Panc1 (cell line): Measurements from ENCODE around the gene STKLD1. TPM values are rescaled to one million over a fixed set of nuclear protein-coding genes. Genes with fewer than 3 reads are reported as not detected.

Experiments
- ATAC-seq: fragments of 200-7000 bp; cut with Tn5 transposase; 2 replicates; pipeline ENCODE4 v1.9.1; 2020; ENCODE audit warnings: mild to moderate bottlenecking, moderate library complexity
- BruUV-seq: library from RNA; stranded (reverse); fragments of 400-500 nt; replicated peaks from 2 replicates; lab custom pipeline; 2021; lab: Mats Ljungman, UMichigan
- CTCF ChIA-PET: fragments of 300-600 bp; sonication (Branson Sonifier 250); formaldehyde crosslinking; loops from one replicate; lab custom pipeline; 2022; ENCODE audit warnings: antibody characterized with exemption; lab: Charles Lee
- POLR2A ChIA-PET: fragments of 300-600 bp; sonication (Branson Sonifier 250); formaldehyde crosslinking; loops from one replicate; lab custom pipeline; 2022; ENCODE audit warnings: antibody characterized with exemption; lab: Charles Lee
- DNase-seq: peaks from one replicate; pipeline ENCODE4 v3.0.0-alpha.2; 2010; ENCODE audit warnings: low read depth, low spot score
- H3K27ac ChIP-seq: 2 replicates; pipeline ENCODE4 v1.5.1; 2011; ENCODE audit warnings: mild to moderate bottlenecking, low read length, inconsistent platforms
- H3K27me3 ChIP-seq: fragments of 200-500 bp; sonication (Bioruptor generic); 2 replicates; pipeline ENCODE4 v1.6.0; 2014; ENCODE audit warnings: low read length, inconsistent platforms; ENCODE audit not compliant: control insufficient read depth, insufficient read depth
- H3K36me3 ChIP-seq: fragments of 200-500 bp; sonication (Bioruptor generic); 2 replicates; pipeline ENCODE4 v1.5.1; 2014; ENCODE audit warnings: inconsistent platforms, mild to moderate bottlenecking, low read length, moderate library complexity; ENCODE audit not compliant: control insufficient read depth, insufficient read depth
- H3K4me1 ChIP-seq: 2 replicates; pipeline ENCODE4 v1.5.1; 2011; ENCODE audit warnings: inconsistent platforms, mild to moderate bottlenecking, low read length, moderate library complexity; ENCODE audit not compliant: control insufficient read depth, insufficient read depth
- H3K4me3 ChIP-seq, 2 experiments: 2 replicates each; pipeline ENCODE4 v1.5.1; 2011 to 2012; ENCODE audit warnings: low read depth in 2 of 2, low read length in 2 of 2, mild to moderate bottlenecking in 2 of 2, inconsistent platforms in 1 of 2, moderate library complexity in 1 of 2
- H3K9me3 ChIP-seq: fragments of 200-500 bp; sonication (Bioruptor generic); 2 replicates; pipeline ENCODE4 v1.5.1; 2014; ENCODE audit warnings: low read depth, mild to moderate bottlenecking, inconsistent platforms, low read length, moderate library complexity; ENCODE audit not compliant: control insufficient read depth, insufficient read depth
- POLR2AphosphoS5 ChIP-seq: IDR thresholded peaks from 2 replicates; pipeline ENCODE4 v1.6.1; 2012; ENCODE audit warnings: mild to moderate bottlenecking, low read depth, low read length, moderate library complexity
- REST ChIP-seq, 2 experiments: IDR thresholded peaks; 2 replicates each; pipeline ENCODE4 v1.6.1; 2011 to 2012; ENCODE audit warnings: low read depth in 2 of 2, control low read depth in 1 of 2, low read length in 1 of 2, mild to moderate bottlenecking in 1 of 2, moderate library complexity in 1 of 2; ENCODE audit not compliant: insufficient read depth in 1 of 2
- SIN3A ChIP-seq: IDR thresholded peaks from 2 replicates; pipeline ENCODE4 v1.6.1; 2012; ENCODE audit warnings: low read depth, mild to moderate bottlenecking, low read length, moderate library complexity, borderline replicate concordance; ENCODE audit not compliant: insufficient read depth
- TCF7L2 ChIP-seq: IDR thresholded peaks from 2 replicates; pipeline ENCODE4 v1.6.1; 2011; ENCODE audit warnings: mild to moderate bottlenecking, low read depth, low read length, inconsistent platforms
- in situ Hi-C: cut with HindIII; loops from 2 replicates; pipeline ENCODE4 v1.10.0; 2016; ENCODE audit warnings: low sequenced_read_pairs, low pct_unique_long_range_greater_than_20kb
- intact Hi-C: fragments of 100-400 bp; cut with micrococcal nuclease; formaldehyde crosslinking; loops from one replicate; pipeline ENCODE4 v1.10.0; 2022; ENCODE audit not compliant: unreplicated experiment
- total RNA-seq: library from RNA; stranded (reverse); gene quantifications from one replicate; pipeline ENCODE4 v1.2.1, GENCODE V29; 2021; ENCODE audit not compliant: unreplicated experiment
- TF ChIP-seq, protein P1 (sequence below): fragments of 450-650 bp; IDR thresholded peaks from 2 replicates; pipeline ENCODE4 v1.5.1; 2017; ENCODE audit warnings: mild to moderate bottlenecking

The STKLD1 gene
- total RNA-seq, 1 experiment from 2014 or later: 0.74 TPM

GRCh38 chr9:133437753-133438531 lies 61.8 kb downstream of the STKLD1 start:
- Histone ChIP-seq H3K4me1 (no peaks in the 10 kb centered on the region), H3K27ac (no peak overlapping the region), H3K27me3 (no peaks in the 10 kb centered on the region), H3K36me3 (no peaks in the 10 kb centered on the region), H3K4me3 (no peak overlapping the region), H3K9me3 (no peaks in the 10 kb centered on the region)
- DNase-seq: no peak
- CTCF ChIA-PET: interaction anchor here (0.6 kb wide), 1 partner anchor 213 kb away, joined by 3 read pairs; no protein-coding TSS in a partner anchor
- ATAC-seq: no peak
- BruUV-seq: no TSS peak
- TF ChIP-seq, protein P1, sequence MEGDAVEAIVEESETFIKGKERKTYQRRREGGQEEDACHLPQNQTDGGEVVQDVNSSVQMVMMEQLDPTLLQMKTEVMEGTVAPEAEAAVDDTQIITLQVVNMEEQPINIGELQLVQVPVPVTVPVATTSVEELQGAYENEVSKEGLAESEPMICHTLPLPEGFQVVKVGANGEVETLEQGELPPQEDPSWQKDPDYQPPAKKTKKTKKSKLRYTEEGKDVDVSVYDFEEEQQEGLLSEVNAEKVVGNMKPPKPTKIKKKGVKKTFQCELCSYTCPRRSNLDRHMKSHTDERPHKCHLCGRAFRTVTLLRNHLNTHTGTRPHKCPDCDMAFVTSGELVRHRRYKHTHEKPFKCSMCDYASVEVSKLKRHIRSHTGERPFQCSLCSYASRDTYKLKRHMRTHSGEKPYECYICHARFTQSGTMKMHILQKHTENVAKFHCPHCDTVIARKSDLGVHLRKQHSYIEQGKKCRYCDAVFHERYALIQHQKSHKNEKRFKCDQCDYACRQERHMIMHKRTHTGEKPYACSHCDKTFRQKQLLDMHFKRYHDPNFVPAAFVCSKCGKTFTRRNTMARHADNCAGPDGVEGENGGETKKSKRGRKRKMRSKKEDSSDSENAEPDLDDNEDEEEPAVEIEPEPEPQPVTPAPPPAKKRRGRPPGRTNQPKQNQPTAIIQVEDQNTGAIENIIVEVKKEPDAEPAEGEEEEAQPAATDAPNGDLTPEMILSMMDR: no peak
- TF ChIP-seq TCF7L2 (no peak), SIN3A (no peak), POLR2AphosphoS5 (no peak), REST (IDR thresholded peaks at IDR 0.05; ENCODE audit: insufficient read depth in 1 of 2, low read depth in 2 of 2, low read length in 1 of 2) (no peak)
- POLR2A ChIA-PET: no interaction called here
- in situ Hi-C loops: no loop called here
- intact Hi-C loops: no loop called here

DNA sequence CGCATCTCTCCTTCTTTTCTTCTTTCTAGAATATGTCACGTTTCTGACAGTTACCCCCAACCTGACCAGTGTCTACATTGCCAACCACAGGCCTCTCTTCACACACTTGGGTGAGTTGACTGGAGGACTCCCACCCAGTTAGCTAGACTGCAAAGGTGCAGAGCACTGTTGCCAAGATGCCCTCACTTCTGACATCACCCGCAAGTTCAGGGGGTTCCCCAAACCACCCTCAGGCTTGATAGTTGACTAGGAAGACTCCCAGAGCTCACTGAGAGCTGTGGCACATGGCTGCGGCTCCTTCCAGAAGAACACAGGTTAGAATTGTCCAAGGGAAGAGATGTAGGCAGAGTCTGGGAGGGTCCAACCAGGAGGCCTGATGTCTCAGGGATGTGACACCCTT lies 63.2 kb downstream of the STKLD1 start:
- Histone ChIP-seq H3K36me3 (no peaks in the 10 kb centered on the region), H3K4me1 (no peaks in the 10 kb centered on the region), H3K27me3 (no peaks in the 10 kb centered on the region), H3K9me3 (no peaks in the 10 kb centered on the region), H3K27ac (no peak overlapping the region), H3K4me3 (no peak overlapping the region)
- CTCF ChIA-PET: no interaction called here
- in situ Hi-C loops: no loop called here
- POLR2A ChIA-PET: no interaction called here
- no peak for TF ChIP-seq SIN3A
- TF ChIP-seq REST (IDR thresholded peaks at IDR 0.05; ENCODE audit: insufficient read depth in 1 of 2, low read depth in 2 of 2, low read length in 1 of 2): no peak
- no peak for TF ChIP-seq TCF7L2
- no peak for TF ChIP-seq POLR2AphosphoS5
- TF ChIP-seq, protein P1: no peak
- ATAC-seq (no peak), DNase-seq (no peak)
- intact Hi-C loops: no loop called here
- BruUV-seq: no TSS peak
